A673 (cell line): Measurements from ENCODE around the gene DCAF8. TPM values are rescaled to one million over a fixed set of nuclear protein-coding genes. Genes with fewer than 3 reads are reported as not detected.

ENCODE experiments used
- BruUV-seq: library from RNA; stranded (reverse); fragments of 400-500 nt; replicated peaks from 2 replicates; lab custom pipeline; 2021; lab: Mats Ljungman, UMichigan
- CTCF ChIA-PET: fragments of 300-600 bp; sonication (Branson Sonifier 250); formaldehyde crosslinking; loops from one replicate; lab custom pipeline; 2022; ENCODE audit warnings: antibody characterized with exemption; lab: Charles Lee
- POLR2A ChIA-PET: fragments of 300-600 bp; sonication (Branson Sonifier 250); formaldehyde crosslinking; loops from one replicate; lab custom pipeline; 2022; ENCODE audit warnings: antibody characterized with exemption; ENCODE audit not compliant: low non-redundant PET; lab: Charles Lee
- DNase-seq: peaks from one replicate; pipeline ENCODE4 v3.0.0-alpha.2; 2015; ENCODE audit warnings: low spot score
- H3K27ac ChIP-seq: fragments of 200-600 bp; sonication (generic); 2 replicates; pipeline ENCODE4 v1.5.1; 2016; ENCODE audit warnings: mixed run types, low read depth, mild to moderate bottlenecking, mixed read lengths, antibody characterized with exemption, low read length; ENCODE audit not compliant: poor library complexity, severe bottlenecking
- H3K27me3 ChIP-seq: fragments of 200-600 bp; sonication (generic); replicated peaks from 2 replicates; pipeline ENCODE4 v1.6.1; 2017; ENCODE audit warnings: mixed run types, low read depth, mild to moderate bottlenecking, mixed read lengths, antibody characterized with exemption, low read length; ENCODE audit not compliant: insufficient read depth, poor library complexity
- H3K36me3 ChIP-seq: fragments of 200-600 bp; sonication (generic); 2 replicates; pipeline ENCODE4 v1.6.1; 2016; ENCODE audit warnings: mixed run types, mild to moderate bottlenecking, mixed read lengths, antibody characterized with exemption, low read length; ENCODE audit not compliant: insufficient read depth, poor library complexity, severe bottlenecking
- H3K4me1 ChIP-seq: fragments of 200-600 bp; sonication (generic); 2 replicates; pipeline ENCODE4 v1.6.1; 2017; ENCODE audit warnings: mixed run types, mild to moderate bottlenecking, mixed read lengths, antibody characterized with exemption, low read length; ENCODE audit not compliant: insufficient read depth, poor library complexity, severe bottlenecking
- H3K4me3 ChIP-seq: fragments of 200-600 bp; sonication (generic); 2 replicates; pipeline ENCODE4 v1.5.1; 2016; ENCODE audit warnings: low read depth, mixed run types, mild to moderate bottlenecking, mixed read lengths, low read length; ENCODE audit not compliant: poor library complexity, severe bottlenecking
- H3K9me3 ChIP-seq: fragments of 200-600 bp; sonication (generic); 2 replicates; pipeline ENCODE4 v1.6.1; 2016; ENCODE audit warnings: mixed run types, low read depth, mild to moderate bottlenecking, mixed read lengths, antibody characterized with exemption, low read length; ENCODE audit not compliant: poor library complexity, severe bottlenecking
- CTCF ChIP-seq: fragments of 300-800, 200-600 bp; sonication (generic); conservative IDR thresholded peaks from 2 replicates; pipeline ENCODE4 v1.5.1; 2017; ENCODE audit warnings: low read depth, mild to moderate bottlenecking, antibody characterized with exemption, low read length, moderate library complexity, mixed read lengths
- EZH2 ChIP-seq: fragments of 200-600 bp; sonication (generic); IDR thresholded peaks from 2 replicates; pipeline ENCODE4 v1.6.1; 2017; ENCODE audit warnings: borderline replicate concordance, low read depth, mild to moderate bottlenecking, mixed read lengths, antibody characterized with exemption, low read length; ENCODE audit not compliant: poor library complexity, severe bottlenecking
- intact Hi-C: fragments of 100-400 bp; cut with micrococcal nuclease; formaldehyde crosslinking; loops from one replicate; pipeline ENCODE4 v1.10.0; 2022; ENCODE audit not compliant: unreplicated experiment
- total RNA-seq: library from RNA; stranded (reverse); gene quantifications from 2 replicates; pipeline ENCODE4 v1.2.3, GENCODE V29; 2021

Gene DCAF8
- total RNA-seq, 1 experiment from 2014 or later: 108 TPM

GRCh38 chr1:160244209-160244608 is 18.1 kb downstream of the DCAF8 start:
- no peak for TF ChIP-seq EZH2
- no peak for TF ChIP-seq CTCF
- Histone ChIP-seq H3K4me1 (no peaks in the 10 kb centered on the region), H3K27ac (no peak overlapping the region), H3K9me3 (no peaks in the 10 kb centered on the region), H3K27me3 (no peaks in the 10 kb centered on the region), H3K36me3 (peaks cover 38% of the 10 kb centered on the region), H3K4me3 (no peak overlapping the region)
- ChIA-PET CTCF (no interaction called here), POLR2A (interaction anchor here (0.6 kb wide), 2 partner anchors 17 to 213 kb away, joined by 3 to 4 read pairs; no protein-coding TSS in a partner anchor)
- intact Hi-C loops: no loop called here
- BruUV-seq: no TSS peak
- no peak for DNase-seq

GRCh38 chr1:160243767-160244166 is 18.6 kb downstream of the DCAF8 start:
- Histone ChIP-seq H3K36me3 (peaks cover 43% of the 10 kb centered on the region), H3K27ac (no peak overlapping the region), H3K4me3 (no peak overlapping the region), H3K27me3 (no peaks in the 10 kb centered on the region), H3K9me3 (no peaks in the 10 kb centered on the region), H3K4me1 (no peaks in the 10 kb centered on the region)
- BruUV-seq: no TSS peak
- CTCF ChIA-PET: no interaction called here
- TF ChIP-seq CTCF: no peak
- no peak for TF ChIP-seq EZH2
- POLR2A ChIA-PET: interaction anchor here (0.6 kb wide), 1 partner anchor 18 kb away, joined by 4 read pairs; no protein-coding TSS in a partner anchor
- DNase-seq: no peak
- intact Hi-C loops: no loop called here

GRCh38 chr1:160239582-160240299 is 22.6 kb downstream of the DCAF8 start:
- Histone ChIP-seq H3K27me3 (no peaks in the 10 kb centered on the region), H3K4me3 (no peak overlapping the region), H3K4me1 (no peaks in the 10 kb centered on the region), H3K36me3 (peaks cover 82% of the 10 kb centered on the region), H3K9me3 (no peaks in the 10 kb centered on the region), H3K27ac (no peak overlapping the region)
- TF ChIP-seq EZH2 (no peak), CTCF (no peak)
- intact Hi-C loops: no loop called here
- TSS peak; percentile 49 for BruUV-seq
- POLR2A ChIA-PET: no interaction called here
- no peak for DNase-seq
- CTCF ChIA-PET: interaction anchor here (0.8 kb wide), 1 partner anchor 12 kb away, joined by 3 read pairs; no protein-coding TSS in a partner anchor
